Glomerular endothelial cell (primary cell): Measurements from ENCODE around the gene TTC39C. TPM values are rescaled to one million over a fixed set of nuclear protein-coding genes. Genes with fewer than 3 reads are reported as not detected.
"Not testable (repeated sequence)": the region's sequence is repeated elsewhere in the genome, so short reads cannot be mapped to it uniquely, and the experiment has no call there.

Experiments
- DNase-seq: peaks from one replicate; pipeline ENCODE4 v3.0.0-alpha.2; 2011; ENCODE audit warnings: low read depth, low spot score; ENCODE audit errors: extremely low read depth
- total RNA-seq: library from RNA; depleted of rRNA; stranded (reverse); fragments of >200 nt; gene quantifications from 2 replicates; pipeline ENCODE4 v1.2.3, GENCODE V29; 2015

TTC39C gene
- total RNA-seq, 1 donor from 2014 or later: 2.3 TPM

DNA sequence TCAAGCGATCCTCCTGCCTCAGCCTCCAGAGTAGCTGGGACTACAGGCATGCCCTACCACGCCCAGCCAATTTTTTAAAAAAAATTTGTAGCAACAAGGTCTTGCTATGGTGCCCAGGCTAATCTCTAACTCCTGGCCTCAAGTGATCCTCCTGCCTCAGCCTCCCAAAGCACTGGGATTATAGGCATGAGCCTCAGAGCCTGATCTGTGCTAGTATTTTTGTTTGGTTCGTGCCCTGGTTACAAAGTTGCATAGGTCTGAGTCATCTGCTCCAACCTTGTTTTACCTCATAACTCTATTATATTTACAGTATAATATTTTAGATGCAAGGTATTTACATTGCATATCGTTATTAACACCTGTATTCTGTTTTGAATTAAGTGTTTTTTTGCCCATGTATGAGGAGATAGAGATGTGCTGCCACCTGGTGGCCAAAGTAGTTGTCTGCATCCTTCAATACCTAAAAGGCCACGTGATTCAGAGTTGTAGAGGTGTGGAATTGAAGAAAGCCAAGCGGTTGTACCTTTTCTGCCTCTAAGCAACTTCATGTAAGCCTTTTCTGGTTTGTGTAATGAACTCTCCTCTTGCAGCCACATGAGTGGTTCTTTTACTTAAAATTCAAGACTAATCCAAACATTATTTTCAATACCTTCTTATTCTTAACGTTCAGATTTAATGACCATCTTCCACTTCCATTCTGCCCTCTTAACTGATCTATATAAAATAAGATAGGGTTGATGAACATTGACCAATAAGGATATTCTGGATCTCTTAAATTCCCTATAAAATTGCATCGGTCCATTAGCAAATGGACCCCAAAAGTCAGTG, 104.4 kb downstream of the TTC39C start:
- peak; percentile 57 for DNase-seq

- no peak for DNase-seq
Observed at GRCh38 chr18:24120676-24121075, 106.1 kb downstream of the TTC39C start.

DNA sequence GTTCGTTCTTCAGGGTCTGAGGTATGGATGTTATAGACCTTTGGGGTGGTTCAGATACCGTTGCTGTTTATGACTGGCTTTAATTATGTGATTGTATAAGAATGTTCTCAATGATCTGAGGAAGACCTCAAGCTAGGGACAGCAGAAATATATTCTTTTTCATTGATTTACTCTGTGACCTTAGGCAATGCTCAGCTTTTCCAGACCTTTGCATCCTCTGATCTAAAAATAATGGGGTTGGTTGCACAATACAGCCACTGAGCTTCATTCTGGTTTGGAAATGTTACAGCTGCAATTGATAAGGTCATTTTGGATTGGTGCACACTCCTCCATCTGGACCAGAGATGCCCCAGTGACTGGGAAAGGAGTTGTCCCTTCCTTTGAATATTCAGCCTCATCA, 107.1 kb downstream of the TTC39C start:
- no peak for DNase-seq

GRCh38 chr18:24126155-24126961, 111.8 kb downstream of the TTC39C start:
- no peak for DNase-seq

- DNase-seq: no peak
Observed at GRCh38 chr18:24127735-24128134, 113.2 kb downstream of the TTC39C start.

GRCh38 chr18:24128700-24129099, 114.1 kb downstream of the TTC39C start:
- DNase-seq: no peak

DNA sequence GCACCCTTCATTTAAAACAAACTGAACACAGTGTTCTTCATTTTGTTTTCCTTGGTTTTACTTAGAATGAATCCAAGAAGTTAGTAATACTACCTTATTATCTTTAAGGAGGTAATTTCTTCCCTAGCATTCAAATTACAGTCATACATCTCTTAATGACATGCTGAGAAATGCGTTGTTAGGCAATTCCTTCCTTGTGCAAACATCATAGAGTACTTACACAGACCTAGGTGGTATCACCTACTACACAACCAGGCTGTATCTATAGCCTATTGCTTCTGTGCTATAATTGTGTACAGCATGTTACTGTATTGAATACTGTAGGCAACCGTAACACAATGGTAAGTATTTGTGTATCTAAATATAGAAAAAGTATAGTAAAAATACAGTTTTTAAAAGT, 115.9 kb downstream of the TTC39C start:
- no peak for DNase-seq

DNA sequence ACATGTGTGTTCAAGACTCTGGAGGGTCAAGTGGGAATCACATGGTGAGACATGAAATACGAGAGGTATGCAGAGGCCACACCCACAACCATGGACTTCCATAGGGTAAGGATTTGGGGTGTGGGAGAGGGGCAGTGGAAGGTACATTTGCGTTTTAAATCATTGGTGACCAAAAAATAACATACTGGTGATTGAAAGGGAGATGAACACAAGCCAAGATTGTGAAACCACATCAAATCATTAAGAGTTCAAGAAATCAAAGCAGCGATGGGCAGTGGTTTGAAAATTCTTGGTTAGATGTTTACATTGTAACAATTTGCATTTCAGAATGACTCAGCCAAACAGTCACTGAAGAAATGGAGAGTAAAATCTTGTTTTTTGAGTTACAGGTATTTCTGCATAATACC, 122.4 kb downstream of the TTC39C start:
- no peak for DNase-seq

GRCh38 chr18:24138409-24138788, 123.8 kb downstream of the TTC39C start:
- no peak for DNase-seq

DNA sequence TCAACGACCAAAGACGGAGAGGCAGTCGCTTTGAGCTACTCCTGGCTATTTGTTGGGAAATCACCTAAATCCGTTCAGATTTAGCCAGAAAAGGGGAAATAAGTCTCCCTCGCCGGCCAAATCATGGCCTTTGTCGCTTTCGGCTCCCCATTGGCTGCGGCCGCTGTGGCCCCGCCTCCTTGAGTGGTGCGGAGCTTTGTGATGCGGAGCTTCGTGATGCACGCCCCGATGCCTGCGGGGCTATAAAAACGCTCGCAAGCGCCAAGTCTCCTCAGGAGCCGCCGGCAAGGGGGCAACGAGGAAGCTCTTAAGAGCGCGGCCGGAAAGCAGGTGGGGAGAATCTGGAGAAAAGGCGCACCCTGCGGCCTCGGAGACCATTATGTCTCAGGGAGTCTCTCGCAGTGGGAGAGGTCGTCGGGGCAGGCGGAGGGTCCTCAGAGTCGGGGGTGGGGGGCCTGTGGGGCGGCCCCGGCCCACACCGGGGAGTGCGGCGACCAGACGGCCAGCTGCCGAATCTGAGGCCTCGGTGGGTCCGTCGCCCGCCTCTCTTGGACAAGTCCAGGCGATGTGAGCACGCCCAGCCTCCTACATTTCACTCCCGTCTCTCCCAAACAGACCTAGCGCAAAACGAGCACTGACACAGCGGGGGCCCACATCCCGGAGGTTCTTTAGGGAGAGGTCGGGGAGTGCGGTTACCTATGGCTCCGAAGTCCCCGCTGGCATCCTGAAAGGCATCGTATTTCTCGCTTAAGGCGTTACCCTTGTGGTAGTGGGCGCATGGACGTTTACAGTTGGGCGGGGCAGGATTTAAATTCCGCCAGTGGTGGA, 124.4 kb downstream of the TTC39C start, which contains the start of gene CABYR:
Gene CABYR, plus strand, starts transcription at position 274 of the 828 bp plus-strand sequence. CDS start 4,053 bp downstream, outside the sequence.
- peak; percentile 37 for DNase-seq

DNA sequence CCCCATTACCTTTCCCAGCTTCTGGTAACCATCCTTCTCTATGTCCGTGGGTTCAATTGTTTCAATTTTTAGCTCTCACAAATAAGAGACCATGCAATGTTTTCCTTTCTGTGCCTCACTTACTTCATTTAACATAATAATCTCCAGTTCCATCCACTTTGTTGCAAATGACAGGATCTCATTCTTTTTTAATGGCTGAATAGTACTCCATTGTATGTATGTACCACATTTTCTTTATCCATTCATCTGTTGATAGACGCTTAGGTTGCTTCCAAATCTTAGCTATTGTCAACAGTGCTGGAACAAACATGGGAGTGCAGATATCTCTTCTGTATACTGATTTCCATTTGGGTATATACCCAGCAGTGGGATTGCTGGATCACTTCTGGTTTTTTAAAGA, 126.1 kb downstream of the TTC39C start:
- DNase-seq: no peak

GRCh38 chr18:24142376-24142775, 127.8 kb downstream of the TTC39C start:
- no peak for DNase-seq

GRCh38 chr18:24149591-24149990, 135.0 kb downstream of the TTC39C start:
- not testable (repeated sequence) for DNase-seq

DNA sequence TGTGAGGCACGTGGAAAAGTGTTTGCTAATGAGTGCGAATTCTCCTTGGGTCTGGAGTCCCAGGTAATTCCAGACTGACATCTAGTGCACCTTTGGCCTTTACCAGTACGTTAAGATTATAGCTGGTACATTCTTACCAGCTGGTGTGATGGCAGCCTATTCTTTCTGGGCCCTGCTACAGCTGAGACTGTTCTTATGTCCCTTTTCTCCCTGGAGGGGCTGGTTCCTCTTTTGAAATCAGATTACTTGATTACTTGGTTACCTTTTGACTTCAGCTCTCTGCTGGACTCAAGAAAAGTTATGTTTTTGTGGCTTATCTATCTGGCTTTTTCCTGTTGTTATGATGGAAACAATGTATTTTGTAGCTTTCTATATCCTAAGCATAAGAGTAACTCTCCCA, 138.8 kb downstream of the TTC39C start:
- DNase-seq: no peak

DNA sequence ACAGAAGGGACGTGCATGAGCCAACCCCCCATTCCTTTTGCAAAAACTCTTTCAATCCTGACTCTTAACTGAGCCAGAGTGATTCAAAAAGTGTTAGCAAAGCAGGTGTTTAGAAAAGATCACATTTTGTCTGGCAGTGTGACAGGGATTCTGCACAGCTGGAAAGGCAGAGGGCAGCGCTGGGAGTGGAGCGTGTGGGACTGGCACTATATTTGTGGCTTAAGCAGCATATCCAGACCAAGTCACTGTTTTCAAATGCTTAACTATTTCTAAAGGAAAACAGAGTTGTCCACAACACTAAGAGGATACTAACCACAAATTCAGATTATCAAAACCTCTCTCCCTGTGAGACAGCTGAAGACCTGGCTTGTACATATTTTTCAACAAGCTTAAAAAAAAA, 143.3 kb downstream of the TTC39C start:
- DNase-seq: no peak

DNA sequence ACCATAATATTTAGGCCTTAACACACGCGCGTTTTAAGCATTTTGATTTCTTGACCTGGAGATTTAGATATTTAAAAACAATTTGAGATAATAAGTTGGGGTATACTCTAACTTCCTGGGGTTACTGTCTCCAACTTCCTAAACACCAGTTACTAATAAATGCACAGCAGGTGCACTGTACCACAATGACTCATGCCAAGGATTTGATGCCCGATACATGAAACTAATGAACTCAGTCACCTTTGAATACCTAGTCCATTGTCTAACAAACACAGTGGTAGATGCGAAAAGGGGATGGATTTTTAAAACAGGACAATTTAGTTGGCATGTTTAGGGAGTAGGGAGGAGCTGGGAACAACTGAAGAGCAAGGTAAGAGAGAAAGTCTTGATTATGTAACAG, 145.5 kb downstream of the TTC39C start:
- no peak for DNase-seq

- no peak for DNase-seq
Observed at GRCh38 chr18:24161304-24161703, 146.8 kb downstream of the TTC39C start.

DNA sequence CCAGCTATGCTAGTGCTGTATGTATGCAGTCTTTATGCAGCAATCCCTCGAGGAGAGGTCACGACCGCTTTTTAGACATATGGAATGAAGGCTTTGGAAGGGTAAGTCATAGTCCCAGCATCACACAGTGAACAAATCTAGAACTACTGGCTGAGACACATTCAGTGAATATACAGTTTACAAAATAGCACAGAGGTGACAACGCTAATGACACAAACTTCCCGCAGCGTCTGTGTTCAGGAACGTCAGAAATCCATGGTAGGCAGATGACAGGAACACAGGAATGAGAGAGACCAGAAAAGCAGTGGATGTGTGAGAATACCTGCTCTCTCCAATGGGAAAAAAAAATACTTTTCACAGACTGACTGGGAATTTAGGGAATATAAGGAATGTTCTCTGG, 153.9 kb downstream of the TTC39C start:
- no peak for DNase-seq

DNA sequence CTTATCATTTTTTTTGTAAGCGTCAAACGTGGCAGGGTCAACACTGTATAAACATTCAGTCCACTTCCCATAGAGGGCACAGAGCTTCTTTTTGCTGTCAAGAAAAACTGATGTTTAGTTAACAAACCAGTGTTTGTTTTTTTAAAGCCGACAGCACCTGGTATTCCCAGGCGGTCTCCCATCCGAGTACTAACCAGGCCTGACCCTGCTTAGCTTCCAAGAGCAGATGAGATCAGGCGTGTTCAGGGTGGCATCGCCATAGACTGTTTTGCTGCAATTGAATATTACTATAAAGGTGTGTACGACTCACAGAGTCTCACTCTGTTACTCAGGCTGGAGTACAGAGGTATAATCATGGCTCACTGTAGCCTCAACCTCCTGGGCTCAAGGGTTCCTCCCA, 155.8 kb downstream of the TTC39C start:
- no peak for DNase-seq

DNA sequence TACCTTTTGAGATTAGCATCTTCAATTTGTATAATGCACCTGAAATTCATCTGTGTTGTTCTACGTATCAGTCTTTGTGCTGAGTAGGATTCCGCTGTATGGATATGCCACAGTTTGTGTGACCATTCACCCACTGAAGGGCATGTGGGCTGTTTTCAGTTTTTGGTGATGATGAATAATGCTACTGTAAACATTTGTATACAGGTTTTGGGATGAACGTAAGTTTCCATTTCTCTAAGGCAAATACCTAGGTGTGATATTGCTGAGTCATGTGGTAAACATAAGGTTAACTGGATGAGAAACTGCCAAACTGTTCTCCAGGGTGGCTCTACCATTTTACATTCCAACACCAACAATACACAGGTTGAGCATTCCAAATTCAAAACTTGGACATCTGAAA, 159.4 kb downstream of the TTC39C start:
- no peak for DNase-seq
